GM12874 (cell line): ENCODE results near the gene AS3MT.

Experiments used
- TF ChIP-seq, protein P1 (sequence below): IDR thresholded peaks from 2 replicates; pipeline ENCODE4 v1.5.1; 2011; ENCODE audit warnings: low read depth, mild to moderate bottlenecking, control low read depth, low read length, moderate library complexity; ENCODE audit not compliant: insufficient read depth

The AS3MT gene, protein sequence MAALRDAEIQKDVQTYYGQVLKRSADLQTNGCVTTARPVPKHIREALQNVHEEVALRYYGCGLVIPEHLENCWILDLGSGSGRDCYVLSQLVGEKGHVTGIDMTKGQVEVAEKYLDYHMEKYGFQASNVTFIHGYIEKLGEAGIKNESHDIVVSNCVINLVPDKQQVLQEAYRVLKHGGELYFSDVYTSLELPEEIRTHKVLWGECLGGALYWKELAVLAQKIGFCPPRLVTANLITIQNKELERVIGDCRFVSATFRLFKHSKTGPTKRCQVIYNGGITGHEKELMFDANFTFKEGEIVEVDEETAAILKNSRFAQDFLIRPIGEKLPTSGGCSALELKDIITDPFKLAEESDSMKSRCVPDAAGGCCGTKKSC

GRCh38 chr10:102869258-102870198, at the start of gene AS3MT:
AS3MT (plus strand) TSS chr10:102869470; CDS start chr10:102869593, 123 bp downstream.
- TF ChIP-seq, protein P1, sequence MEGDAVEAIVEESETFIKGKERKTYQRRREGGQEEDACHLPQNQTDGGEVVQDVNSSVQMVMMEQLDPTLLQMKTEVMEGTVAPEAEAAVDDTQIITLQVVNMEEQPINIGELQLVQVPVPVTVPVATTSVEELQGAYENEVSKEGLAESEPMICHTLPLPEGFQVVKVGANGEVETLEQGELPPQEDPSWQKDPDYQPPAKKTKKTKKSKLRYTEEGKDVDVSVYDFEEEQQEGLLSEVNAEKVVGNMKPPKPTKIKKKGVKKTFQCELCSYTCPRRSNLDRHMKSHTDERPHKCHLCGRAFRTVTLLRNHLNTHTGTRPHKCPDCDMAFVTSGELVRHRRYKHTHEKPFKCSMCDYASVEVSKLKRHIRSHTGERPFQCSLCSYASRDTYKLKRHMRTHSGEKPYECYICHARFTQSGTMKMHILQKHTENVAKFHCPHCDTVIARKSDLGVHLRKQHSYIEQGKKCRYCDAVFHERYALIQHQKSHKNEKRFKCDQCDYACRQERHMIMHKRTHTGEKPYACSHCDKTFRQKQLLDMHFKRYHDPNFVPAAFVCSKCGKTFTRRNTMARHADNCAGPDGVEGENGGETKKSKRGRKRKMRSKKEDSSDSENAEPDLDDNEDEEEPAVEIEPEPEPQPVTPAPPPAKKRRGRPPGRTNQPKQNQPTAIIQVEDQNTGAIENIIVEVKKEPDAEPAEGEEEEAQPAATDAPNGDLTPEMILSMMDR = no peak

- TF ChIP-seq, protein P1 = no peak
Observed at GRCh38 chr10:102822222-102822621, 47.0 kb upstream of the AS3MT start.

DNA sequence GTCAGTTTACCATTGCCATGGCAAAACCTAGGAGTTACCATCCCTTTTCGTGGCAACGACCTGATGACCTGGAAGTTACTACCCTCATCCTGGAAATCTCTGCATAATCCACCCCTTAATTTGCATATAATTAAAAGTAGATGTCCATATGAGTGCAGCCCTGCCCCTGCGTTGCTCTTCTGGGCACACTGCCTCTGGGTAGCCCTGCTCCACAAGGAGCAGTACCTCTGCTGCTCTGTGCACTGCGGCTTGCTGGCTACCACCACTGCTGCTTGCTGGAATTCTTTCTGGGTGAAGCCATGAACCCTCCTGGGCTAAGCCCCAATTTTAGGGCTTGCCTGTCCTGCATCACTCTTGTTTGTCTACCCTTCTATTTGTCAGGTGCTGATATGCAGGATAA, 44.6 kb upstream of the AS3MT start:
- TF ChIP-seq, protein P1 = no peak

GRCh38 chr10:102826148-102826796, 43.0 kb upstream of the AS3MT start:
- TF ChIP-seq, protein P1 = no peak

DNA sequence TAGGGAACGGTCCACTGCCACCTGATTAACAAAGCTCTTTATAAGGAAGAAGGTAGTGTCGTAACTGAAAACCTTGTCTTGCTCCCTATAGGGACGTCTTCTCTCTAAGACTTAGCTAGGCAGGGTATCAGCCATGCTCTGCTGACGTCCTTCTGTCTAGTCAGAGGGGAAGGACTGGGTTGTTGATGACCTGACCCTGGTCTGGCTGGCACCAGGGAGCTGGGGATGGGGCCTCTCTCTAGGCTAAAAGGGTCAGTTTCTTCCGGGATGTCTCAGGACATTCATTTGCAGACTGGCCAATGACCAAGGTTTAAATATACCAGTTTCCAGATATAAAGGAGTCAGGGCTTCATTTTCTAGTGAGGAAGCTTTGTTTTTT, 41.7 kb upstream of the AS3MT start:
- TF ChIP-seq, protein P1 = no peak

DNA sequence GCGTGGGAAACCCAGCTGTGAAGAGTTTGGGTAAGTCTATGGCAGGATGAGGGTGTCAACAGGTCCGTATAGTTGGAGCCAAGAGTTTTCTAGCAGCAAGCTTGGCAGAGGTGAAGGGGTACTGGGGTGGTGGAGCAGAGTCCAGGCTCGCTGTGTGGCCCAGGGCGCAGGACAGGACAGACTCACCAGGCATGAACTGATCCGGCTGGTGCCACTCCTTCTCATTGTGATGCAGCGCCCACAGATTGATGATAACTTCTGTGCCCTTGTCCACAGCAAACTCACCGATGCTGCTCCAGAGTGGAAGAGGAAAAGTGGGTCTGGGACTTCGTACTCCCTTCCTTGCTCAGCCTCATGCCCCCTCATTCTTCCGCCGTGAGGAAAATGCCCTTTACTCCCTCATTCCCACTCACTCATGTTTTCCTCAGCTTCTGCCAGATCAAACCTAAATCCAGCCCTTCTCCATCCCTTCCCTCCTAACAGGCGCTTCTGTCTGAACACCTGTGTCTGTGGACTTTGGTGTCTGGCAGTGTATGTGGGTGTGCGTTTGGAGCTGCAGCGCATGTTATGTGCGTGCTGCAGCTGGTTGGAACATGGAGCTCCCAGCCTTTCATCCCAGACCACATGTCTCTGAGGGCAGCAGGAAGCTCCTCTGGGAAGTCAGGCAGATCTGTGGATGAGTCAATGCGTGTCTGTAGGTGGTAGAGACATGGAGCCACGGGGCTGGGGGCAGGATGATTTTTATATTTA, 37.8 kb upstream of the AS3MT start:
- TF ChIP-seq, protein P1 = no peak
